Activated naive CD4-positive, alpha-beta T cell (primary cell): Measurements from ENCODE around the gene ATAT1.
A peak's percentile ranks its signal among the peaks of the same experiment; 100 is the strongest.
"Not testable (repeated sequence)": the region's sequence is repeated elsewhere in the genome, so short reads cannot be mapped to it uniquely, and the experiment has no call there.

Experiments
- DNase-seq, 4 experiments: peaks; one replicate each; lab custom pipeline; 2025; lab: John Stamatoyannopoulos, UW

The ATAT1 gene

DNA sequence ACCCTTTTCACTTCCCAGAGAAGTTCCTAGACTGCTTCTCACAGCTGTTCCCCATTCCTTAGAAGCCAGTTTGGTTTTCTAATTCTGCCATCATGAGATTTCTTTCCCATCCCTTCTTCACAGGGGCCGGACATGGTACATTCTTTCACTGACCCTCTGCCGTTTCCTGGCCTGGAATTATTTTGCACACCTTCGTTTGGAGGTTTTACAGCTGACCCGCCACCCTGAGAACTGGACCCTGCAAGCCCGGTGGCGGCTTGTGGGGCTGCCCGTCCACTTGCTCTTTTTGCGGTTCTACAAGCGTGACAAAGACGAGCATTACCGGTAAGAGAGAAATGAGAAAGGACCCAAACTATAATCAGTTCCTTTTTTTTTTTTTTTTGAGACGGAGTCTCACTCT lies 24.5 kb downstream of the ATAT1 start:
- no peak for DNase-seq

DNA sequence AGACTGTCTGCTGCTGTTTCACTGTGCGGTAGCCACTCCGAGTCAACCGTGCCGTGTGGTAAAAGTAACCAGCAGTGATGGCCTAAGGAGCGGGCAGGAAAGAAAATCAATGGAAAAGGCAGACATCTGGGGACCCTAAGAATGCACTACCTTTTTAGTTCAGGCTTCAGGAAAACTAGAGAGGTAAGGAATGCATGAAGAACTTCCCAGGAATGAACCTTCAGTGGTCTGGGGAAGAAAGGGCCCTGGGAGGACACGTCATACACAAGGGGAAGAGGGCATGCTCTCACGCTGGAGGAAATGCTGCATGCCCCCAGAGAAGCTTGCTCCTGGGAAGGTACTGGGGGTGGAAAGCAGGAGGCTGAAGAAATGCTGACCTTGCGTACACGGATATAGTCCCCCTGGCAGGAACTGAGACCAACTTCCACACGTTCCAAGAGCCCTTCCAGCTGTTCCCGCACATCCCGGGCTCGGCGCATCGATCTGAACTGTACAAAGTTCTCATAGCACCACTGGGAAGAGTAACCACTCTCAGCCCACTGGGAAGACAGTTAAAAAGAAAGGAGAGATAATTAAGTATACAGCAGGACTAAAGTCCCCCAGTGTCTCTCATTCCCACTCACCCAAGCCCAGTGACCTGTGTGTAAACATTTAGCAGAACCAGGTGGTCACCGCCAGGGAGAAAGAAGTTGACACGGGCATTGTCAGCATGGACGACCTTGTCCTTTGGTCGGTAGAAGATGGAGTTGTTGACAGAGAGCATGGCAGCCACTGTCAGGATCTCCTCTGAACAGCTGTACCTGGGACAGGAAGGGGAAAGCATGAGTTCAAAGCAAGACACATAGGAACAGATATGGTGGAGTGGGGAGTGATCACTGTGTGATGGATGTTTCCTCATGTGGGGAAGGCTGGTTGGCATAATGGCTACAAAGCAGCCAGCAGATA lies 28.4 kb downstream of the ATAT1 start:
- DNase-seq: no peak

DNA sequence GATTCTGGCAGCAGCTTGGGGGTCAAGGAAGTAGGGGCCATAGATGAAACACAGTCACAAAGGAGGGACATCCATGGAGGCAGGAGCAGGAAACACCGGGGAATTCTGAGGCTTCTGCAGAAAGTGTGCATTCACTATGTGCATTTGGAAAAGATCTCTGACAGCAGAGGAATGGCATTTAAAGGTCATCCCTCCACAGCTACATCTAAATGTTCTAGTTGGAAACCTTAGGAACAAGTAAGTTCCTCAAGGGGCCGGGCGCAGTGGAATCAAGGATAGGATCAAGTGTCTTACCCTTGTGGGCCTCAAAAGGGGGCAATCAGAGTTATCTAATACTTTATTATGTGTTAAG lies 29.0 kb downstream of the ATAT1 start:
- DNase-seq: no peak

- no peak for DNase-seq
Observed at GRCh38 chr6:30656513-30656912, 29.8 kb downstream of the ATAT1 start.

GRCh38 chr6:30657454-30657853 lies 30.8 kb downstream of the ATAT1 start:
- no peak for DNase-seq

DNA sequence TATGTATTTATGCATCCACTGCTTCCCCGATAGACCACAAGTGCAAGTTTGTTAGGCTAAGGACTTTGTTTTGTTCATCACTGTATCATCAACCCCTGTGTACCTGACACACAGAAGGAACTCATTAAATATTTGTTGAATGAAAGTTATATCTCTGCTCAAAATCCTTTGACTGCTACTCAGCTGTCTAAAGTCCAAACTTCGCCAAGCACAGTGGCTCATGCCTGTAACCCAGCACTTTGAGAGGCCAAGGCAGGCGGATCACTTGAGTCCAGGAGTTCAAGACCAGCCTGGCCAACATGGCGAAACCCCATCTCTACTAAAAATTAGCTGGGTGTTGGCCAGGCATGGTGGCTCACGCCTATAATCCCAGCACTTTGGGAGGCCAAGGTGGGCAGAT lies 31.2 kb downstream of the ATAT1 start:
- DNase-seq: not testable (repeated sequence)

- DNase-seq: no peak
Observed at GRCh38 chr6:30664994-30665767, 38.5 kb downstream of the ATAT1 start.

DNA sequence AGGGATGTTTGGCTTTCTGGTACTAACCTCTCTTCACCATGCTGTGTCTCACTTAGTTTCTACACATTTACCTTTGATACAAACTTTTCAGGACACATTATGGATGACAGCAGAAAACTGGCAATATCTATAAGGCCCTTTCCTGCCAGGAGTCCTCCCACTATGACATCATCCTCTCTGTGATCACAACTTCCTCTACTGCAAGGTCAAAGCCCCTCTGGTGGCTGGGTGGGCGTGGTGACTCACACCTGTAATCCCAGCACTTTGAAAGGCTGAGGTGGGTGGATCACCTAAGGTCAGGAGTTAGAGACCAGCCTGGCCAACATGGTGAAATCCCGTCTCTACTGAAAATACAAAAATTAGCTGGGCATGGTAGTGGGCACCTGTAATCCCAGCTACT lies 39.6 kb downstream of the ATAT1 start:
- DNase-seq: not testable (repeated sequence)

- no peak for DNase-seq
Observed at GRCh38 chr6:30670760-30671527, 44.3 kb downstream of the ATAT1 start.

DNA sequence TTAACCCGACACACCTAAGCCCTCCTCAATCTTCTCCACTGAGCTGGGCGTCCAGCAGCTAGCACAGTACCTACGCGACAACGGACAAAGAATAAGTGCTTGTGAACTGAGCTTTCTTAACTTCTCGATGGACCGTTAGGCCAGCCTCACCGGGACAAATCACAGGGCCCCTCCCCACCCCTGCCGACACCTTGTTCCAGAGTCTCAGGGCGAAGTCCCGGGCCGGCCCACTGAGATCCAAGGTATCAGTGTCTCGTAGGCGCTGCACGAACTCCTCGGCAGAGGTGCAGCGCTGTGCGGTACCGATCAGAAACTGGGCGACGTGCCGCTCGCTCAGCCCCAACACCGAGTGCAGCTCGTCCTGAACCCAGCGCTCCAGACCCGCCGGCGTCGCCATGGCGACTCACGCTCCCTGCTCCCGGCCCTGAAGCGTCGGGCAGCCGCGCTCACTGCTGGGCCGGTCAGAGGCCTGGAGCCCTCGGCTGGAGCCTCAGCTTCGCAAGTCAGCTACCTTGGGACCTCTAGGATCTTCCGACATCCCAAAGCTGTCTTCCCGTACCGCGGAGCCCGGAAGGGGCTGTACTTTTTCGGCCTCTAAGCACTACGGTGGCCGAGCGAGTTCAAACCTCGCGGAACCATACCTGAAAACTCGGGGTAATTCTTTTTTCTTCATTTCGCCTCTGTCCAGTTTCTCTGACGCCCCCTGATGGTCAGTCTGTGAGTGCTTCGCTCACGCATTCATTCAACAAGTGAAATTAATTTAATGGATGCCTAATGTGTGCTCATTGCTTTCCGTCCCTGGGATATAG lies 46.0 kb downstream of the ATAT1 start, which contains the start of gene DHX16:
Gene DHX16 (minus strand): TSS at position 562 of the 809 bp plus-strand sequence. CDS start 165 bp downstream, at position 397.
- peak; percentile 60 to 78 (median 70) for DNase-seq

GRCh38 chr6:30676660-30677285 lies 50.1 kb downstream of the ATAT1 start:
- no peak for DNase-seq

GRCh38 chr6:30678964-30679726 lies 52.5 kb downstream of the ATAT1 start:
- DNase-seq: peak; percentile 77 to 95 (median 93)

DNA sequence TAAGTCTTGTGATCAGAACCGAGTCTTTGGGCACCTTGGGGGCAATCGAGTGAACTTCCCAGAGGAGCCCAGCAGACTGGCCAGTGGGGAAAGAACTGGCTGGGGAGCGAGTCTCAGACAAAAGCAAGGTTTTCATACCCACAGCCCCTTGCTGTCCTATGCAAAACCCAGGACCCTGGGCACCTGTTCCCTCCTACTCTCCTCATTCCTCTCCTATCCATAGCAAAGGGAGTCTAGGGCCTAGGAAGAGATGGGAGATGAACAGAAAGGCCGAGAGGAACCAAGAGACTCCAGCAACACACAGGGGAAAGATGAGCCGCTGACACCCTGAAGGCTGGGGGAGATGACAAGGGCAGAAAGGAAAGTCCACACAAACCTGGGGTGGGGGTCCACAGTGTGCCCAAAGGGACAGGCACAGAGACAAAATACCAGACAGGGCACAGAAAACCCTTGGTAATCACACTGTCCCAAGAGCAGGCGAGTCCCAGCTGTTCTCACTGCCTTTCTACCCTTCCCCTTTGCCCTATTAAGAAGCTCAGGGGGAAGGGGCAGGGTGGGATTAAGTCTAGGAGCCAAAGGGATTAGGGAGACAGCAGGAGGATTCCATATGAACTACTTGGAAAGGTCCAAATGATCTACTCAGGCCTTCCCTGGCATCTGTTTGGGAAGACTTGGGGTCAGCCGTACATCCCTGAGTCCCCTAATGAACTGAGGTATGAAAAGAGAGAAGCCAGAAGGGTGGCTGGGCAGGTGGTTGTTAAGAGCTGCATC lies 53.3 kb downstream of the ATAT1 start:
- no peak for DNase-seq

DNA sequence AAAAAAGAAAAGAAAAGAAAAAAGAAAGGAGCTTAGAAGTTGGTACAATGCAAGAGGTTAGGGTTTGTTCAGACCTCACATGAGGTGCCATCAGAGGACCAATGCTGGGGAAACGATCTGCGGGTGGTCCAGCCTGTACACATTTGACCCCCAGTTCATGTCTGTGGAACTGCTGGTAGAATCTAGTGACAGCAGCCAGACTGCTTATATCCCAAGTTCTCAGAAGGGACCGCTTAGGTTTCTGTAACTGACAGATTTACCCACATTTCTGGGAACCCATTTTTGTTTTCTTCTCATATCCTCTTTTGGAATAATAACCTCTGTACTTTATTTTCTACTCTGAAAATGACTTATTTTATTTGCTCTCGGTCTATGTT lies 55.1 kb downstream of the ATAT1 start:
- DNase-seq: no peak

GRCh38 chr6:30682143-30683117 lies 55.8 kb downstream of the ATAT1 start:
- peak; percentile 35 to 85 (median 64) for DNase-seq

DNA sequence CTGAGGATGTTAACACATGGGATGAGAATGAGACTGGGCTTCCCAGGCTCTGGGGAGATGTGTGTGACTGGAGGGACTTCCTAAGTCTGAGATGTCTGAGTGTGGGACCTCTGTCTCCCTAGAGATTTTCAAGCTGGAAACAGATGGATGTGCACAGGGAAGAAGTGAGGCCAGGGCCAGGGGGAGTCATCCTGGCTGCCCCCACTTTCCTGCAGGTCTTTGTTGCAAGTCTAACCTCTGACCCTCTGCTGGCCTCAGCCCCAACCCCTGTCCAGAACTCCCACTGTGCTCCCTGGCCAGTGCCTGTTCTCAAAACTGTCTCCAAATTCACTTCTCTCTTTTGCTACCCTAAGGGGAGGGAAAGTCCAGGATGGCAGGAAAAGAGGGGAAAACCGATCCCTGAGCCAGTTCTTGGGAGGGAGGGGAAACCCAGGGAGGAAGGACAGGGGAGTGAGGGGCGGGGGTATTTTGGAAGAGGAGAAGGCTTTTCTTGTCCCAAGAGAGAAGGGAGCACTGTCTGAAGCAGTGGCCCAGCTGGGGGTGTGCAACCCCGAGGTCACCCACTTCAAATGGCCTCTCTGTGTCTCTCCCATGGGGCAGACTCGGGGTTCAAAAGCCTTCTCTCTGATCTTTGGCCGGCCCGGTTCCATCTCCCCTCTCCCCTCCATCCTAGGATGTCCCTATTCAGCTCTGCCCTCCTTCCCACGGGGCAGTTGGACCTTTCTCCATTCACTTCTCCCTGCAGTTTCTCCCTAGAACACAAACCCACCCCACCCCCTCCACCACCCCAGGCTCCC lies 56.7 kb downstream of the ATAT1 start:
- DNase-seq: no peak

- no peak for DNase-seq
Observed at GRCh38 chr6:30683980-30684338, 57.3 kb downstream of the ATAT1 start.
